HG03175 (cell line): ENCODE data around the gene HSD3B2.

ENCODE experiments used
- ATAC-seq: cut with Tn5 transposase; IDR thresholded peaks from one replicate; pipeline ENCODE4 v1.9.1; 2021; ENCODE audit warnings: mild to moderate bottlenecking, moderate library complexity; ENCODE audit not compliant: unreplicated experiment

Gene HSD3B2

GRCh38 chr1:119453021-119453420, 38.1 kb downstream of the HSD3B2 start:
- no peak for ATAC-seq

- no peak for ATAC-seq
Measured at GRCh38 chr1:119462964-119463363, 48.0 kb downstream of the HSD3B2 start.

GRCh38 chr1:119463569-119463968, 48.6 kb downstream of the HSD3B2 start:
- ATAC-seq, result no peak

GRCh38 chr1:119466445-119466844, 51.5 kb downstream of the HSD3B2 start:
- no peak for ATAC-seq

- no peak for ATAC-seq
Measured at GRCh38 chr1:119467219-119467618, 52.3 kb downstream of the HSD3B2 start.

- ATAC-seq, result no peak
Measured at GRCh38 chr1:119467857-119468668, 53.1 kb downstream of the HSD3B2 start.

GRCh38 chr1:119469741-119470140, 54.8 kb downstream of the HSD3B2 start:
- no peak for ATAC-seq

- ATAC-seq, result no peak
Measured at GRCh38 chr1:119470377-119470776, 55.4 kb downstream of the HSD3B2 start.

- ATAC-seq, result no peak
Measured at GRCh38 chr1:119470958-119471357, 56.0 kb downstream of the HSD3B2 start.

GRCh38 chr1:119471566-119471965, 56.6 kb downstream of the HSD3B2 start:
- no peak for ATAC-seq

- no peak for ATAC-seq
Measured at GRCh38 chr1:119472080-119472818, 57.3 kb downstream of the HSD3B2 start.
